ENCODE measurements around the gene ALKBH2. TPM values are rescaled to one million over a fixed set of nuclear protein-coding genes. Genes with fewer than 3 reads are reported as not detected.
"Not testable (repeated sequence)": the region's sequence is repeated elsewhere in the genome, so short reads cannot be mapped to it uniquely, and the experiment has no call there.

ALKBH2 gene
- total RNA-seq, 1 donor from 2014 or later, result 18.6 TPM

DNA sequence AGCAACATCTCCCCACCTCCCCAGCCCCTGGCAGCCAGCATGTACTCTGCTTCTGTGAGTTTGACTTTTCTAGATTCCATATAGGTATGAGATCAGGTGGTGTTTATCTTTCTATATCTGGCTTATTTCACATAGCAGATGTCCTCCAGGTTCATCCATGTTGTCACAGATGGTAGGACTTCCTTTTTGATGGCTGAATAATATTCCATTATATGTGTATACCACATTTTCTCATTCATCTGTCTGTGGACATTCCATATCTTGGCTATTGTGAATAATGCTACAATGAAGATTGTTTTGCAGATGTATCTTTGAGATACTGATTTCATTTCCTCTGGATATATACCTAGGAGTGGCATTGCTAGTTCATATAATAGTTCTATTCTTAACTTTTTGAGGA is 18.4 kb downstream of the ALKBH2 start:
- intact Hi-C loops (cut with micrococcal nuclease), result no loop called here

GRCh38 chr12:109069307-109070271 is 23.7 kb downstream of the ALKBH2 start:
- intact Hi-C loops (cut with micrococcal nuclease), result no loop called here

- intact Hi-C loops (cut with micrococcal nuclease), result no loop called here
Measured at GRCh38 chr12:109065853-109066193, 27.4 kb downstream of the ALKBH2 start.

- intact Hi-C loops (cut with micrococcal nuclease), result no loop called here
Measured at GRCh38 chr12:109065154-109065852, 28.0 kb downstream of the ALKBH2 start.

GRCh38 chr12:109064143-109064542 is 29.1 kb downstream of the ALKBH2 start:
- intact Hi-C loops (cut with micrococcal nuclease), result no loop called here

- intact Hi-C loops (cut with micrococcal nuclease), result no loop called here
Measured at GRCh38 chr12:109058773-109059172, 34.5 kb downstream of the ALKBH2 start.

DNA sequence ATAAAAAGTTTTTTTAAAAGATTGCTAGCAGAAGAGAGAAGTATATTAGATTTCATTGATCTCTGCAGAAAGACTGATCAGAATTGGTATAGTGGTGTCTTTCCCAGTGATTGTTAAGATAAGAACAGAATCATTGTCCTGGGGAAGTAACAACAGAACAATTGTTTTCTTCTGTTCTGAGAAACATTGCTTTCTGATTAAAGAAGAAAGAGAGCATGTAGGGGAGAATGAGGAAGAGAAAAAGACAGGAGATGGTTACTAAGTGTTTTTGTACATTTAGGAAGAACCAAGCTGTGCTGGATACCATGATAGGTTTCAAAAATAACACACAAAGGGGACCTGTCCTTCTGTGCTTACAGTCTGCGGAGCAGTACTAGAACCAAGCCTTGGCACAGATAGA is 35.9 kb downstream of the ALKBH2 start:
- intact Hi-C loops (cut with micrococcal nuclease), result no loop called here

GRCh38 chr12:109056891-109057290 is 36.4 kb downstream of the ALKBH2 start:
- intact Hi-C loops (cut with micrococcal nuclease), result no loop called here

DNA sequence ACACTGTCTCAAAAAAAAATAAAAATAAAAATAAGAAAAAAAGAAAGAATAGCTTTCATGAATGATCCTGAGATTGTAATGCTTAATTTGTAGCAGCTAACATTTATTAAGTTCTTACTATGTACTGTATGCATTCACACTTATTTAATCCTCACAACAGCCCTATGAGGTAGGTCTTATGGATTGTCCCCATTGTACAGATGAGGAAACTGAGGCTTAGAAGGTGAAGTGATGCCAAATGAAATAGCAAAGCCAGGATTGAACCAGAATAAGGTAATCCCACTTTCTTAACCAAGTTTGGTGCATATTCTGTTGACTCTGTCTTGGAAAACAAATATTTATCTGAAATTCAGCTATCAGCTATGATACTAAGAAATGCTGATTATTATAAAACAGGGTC is 38.8 kb downstream of the ALKBH2 start:
- intact Hi-C loops (cut with micrococcal nuclease), result loop anchor here (5.0 kb wide), 3 partner anchors 217 to 1962 kb away; partner anchors contain the start of genes CRY1 and FICD

- intact Hi-C loops (cut with micrococcal nuclease), result loop anchor here (5.0 kb wide), 3 partner anchors 217 to 1962 kb away; partner anchors contain the start of genes CRY1 and FICD
Measured at GRCh38 chr12:109054124-109054513, 39.2 kb downstream of the ALKBH2 start.

DNA sequence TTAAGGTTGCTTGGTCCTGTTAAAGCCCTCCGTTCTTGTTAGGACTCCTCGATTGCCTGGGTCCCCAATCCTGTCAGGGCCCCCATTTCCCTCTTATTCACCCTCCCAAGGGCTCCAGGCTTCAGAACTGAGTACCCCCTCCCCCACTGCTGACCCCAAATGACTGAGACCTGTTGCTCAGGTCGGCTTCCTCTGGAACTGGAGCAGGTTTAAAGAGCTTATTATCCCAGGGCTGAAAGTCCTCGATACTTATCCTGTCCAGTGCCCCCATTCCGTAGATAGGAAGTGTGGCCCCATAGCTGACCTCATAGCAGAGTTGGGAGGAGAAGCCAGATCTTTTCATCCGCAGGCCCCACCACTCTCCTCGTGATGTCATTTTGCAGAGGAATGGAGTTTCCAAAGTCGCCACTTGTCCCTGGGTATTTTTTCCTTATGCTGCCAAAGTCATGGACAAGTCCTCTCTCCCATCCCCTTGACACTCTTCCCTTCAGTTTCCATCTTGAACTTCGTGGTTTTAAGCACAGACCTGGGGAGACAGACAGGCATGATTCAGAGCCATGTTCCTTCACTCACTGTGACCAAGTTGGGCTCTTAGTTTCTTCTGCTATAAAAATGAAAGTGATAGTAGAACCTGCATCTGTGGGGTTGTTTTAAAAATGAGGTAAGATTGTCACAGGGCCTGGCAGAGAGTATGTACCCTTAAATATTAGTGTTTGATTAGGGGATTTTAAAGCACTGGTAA is 39.7 kb downstream of the ALKBH2 start:
- intact Hi-C loops (cut with micrococcal nuclease), result loop anchor here (1.0 to 5.0 kb wide), 10 partner anchors 40 to 1961 kb away; partner anchors contain the start of genes ALKBH2, CORO1C, CRY1 and FICD

DNA sequence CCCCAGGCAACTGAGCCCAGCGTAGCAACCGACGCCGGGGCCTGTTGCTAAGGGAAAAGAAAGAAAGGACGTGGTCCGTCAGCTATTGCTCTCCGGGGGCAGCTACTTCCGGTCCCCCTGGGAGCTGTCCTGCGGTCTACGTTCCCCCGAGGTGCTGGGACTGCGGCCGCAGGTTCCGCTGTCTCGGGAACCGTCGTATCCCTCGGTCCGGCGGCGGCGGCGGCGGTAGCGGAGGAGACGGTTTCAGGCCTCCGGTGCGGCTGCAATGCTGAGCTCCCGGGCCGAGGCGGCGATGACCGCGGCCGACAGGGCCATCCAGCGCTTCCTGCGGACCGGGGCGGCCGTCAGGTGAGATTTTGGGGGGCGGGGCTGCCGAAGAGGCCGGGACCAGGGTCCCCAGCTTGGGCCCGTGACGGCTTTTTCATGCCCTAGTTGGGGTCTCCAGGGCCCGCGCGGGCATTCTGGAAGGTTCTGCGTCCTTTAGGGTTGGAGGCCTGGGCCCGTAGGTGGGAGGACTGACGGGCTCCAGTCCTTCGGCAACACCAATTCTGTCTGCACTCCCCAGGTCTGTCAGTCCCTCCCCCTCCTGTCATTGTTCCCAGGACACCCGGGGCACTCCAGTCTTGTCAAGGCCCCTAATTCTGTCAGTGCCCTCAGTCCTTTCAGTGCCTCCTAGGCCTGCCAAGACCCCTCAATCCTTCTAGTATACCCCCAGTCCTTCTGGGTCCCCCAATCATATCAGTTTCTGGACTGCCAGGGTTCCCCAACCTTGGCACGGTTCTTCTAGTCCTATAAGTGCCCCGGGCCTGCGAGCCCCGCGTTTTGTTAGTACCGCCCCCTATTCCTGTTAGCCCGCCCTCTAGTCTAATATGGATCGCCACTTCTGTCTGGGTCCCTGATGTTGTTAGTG is 40.6 kb downstream of the ALKBH2 start, which contains the start of gene USP30:
TSS of gene USP30 (plus strand) at position 163 of the 910 bp plus-strand sequence. CDS start at position 266, 103 bp downstream.
- intact Hi-C loops (cut with micrococcal nuclease), result loop anchor here (1.0 to 5.0 kb wide), 10 partner anchors 41 to 1960 kb away; partner anchors contain the start of genes ALKBH2, CORO1C, CRY1 and FICD

- intact Hi-C loops (cut with micrococcal nuclease), result loop anchor here (2.0 to 5.0 kb wide), 8 partner anchors 103 to 1960 kb away; partner anchors contain the start of genes CORO1C, CRY1, FICD and KCTD10
Measured at GRCh38 chr12:109052097-109052413, 41.2 kb downstream of the ALKBH2 start.

DNA sequence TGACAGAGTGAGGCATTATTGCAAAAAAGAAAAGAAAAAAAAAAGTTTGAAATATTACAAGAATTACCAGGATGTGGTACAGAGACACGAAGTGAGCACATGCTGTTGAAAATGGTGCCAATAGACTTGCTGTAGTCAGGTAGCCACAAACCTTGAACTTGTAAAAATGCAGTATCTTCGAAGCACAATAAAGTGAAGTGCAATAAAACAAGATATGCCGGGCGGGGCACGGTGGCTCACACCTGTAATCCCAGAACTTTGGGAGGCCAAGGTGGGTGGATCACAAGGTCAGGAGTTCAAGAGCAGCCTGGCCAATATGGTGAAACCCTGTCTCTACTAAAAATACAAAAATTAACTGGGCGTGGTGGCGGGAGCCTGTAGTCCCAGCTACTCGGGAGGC is 43.5 kb downstream of the ALKBH2 start:
- intact Hi-C loops (cut with micrococcal nuclease), result loop anchor here (5.0 kb wide), 3 partner anchors 212 to 1957 kb away; partner anchors contain the start of genes CRY1 and FICD

DNA sequence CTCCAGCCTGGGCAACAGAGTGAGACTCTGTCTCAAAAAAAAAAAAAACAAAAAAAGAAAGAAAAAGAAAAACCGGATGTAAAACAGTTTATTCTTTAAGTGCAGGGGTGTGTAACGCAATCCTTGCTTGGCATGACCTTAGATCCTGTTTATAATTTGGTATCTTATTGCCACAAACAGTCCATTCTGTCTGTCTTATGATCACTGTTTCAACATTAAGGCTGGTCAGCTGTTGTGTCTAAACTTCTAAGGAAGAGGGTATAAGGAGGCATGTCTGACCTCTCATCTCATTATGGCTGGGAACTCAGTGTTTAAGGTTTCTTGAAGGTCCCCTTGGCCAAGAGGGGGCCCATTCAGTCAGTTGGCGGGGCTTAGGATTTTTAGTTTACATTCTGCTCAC is 44.6 kb downstream of the ALKBH2 start:
- intact Hi-C loops (cut with micrococcal nuclease), result not testable (repeated sequence)

GRCh38 chr12:109047081-109047805 is 46.0 kb downstream of the ALKBH2 start:
- intact Hi-C loops (cut with micrococcal nuclease), result no loop called here

- intact Hi-C loops (cut with micrococcal nuclease), result no loop called here
Measured at GRCh38 chr12:109044241-109044640, 49.0 kb downstream of the ALKBH2 start.

All from T-helper 2 cell treated with Interferon-gamma antibody and Interleukin-4, amounts not matched to agents 100 ng/mL and 5 ng/mL, for 36 hours (primary cell).